NAMALWA (cell line): ENCODE measurements around the gene CASP14.
"Not testable (repeated sequence)": the region's sequence is repeated elsewhere in the genome, so short reads cannot be mapped to it uniquely, and the experiment has no call there.

Experiments
- DNase-seq: peaks from one replicate; pipeline ENCODE4 v3.0.0-alpha.2; 2015; ENCODE audit warnings: low spot score

Gene CASP14

DNA sequence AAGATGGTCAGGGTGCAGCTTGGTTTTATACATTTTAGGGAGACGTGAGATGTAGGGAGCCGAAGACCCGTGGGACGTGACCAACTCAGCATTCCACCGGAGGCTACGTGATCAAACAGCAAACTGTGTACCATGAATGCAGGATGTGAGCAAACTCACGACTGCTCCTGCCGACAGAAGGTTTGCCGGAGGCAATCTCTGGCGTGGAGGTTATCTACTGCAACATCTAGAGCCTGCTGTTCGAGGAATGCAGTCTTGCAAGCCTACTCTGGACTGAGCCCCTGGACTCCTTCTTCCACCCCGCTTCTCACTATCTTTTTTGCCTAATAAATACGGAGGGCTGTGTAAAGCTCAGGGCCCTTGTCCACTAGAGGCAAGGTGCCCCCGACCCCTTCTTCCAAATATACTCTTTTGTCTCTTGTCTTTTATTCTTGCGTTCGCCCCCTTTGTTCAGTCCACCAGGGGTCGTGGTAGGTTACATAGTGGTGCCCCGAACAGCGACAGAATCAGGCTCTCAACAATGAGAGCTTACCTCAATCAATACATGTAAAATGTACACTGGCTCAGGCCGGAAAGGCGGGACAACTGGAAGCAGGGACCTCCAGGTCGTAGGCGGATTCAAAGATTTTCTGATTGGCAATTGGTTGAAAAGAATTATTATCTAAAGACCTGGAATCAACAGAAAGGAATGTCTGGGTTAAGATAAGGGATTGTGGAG lies 23.8 kb downstream of the CASP14 start:
- DNase-seq = no peak

DNA sequence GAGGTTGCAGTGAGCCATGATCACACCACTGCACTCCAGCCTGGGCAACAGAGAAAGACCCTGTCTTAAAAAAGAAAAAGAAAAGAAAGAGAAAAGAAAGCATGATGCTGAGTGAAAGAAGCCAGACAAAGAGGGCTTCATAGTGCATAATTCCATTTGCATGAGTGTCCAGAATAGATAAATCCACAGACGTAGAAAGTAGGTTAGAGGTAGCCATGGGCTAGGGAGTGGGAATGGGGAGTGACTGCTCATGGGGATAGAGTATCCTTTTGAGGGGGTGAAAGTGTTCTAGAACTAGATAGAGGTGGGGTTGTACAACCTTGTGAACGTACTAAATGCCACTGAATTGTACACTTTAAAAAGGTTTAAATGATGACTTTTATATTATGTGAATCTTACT lies 25.1 kb downstream of the CASP14 start:
- DNase-seq = no peak

DNA sequence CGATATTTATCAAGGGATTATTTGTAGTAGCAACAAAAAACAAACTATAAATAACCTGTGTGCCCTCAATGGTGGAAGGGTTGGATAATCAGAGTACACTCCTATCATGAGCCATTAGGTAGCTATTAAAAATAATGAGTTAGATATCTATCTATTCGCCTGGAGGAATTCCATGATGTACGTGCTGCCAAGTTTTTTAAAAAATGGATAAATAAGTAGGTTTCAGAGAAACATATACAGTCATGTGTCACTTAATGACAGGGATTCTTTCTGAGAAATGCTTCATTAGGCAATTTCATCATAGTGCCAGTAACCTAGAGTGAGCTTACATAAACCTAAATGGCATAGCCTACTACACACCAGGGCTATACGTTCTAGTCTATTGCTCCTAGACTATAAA lies 26.5 kb downstream of the CASP14 start:
- no peak for DNase-seq

DNA sequence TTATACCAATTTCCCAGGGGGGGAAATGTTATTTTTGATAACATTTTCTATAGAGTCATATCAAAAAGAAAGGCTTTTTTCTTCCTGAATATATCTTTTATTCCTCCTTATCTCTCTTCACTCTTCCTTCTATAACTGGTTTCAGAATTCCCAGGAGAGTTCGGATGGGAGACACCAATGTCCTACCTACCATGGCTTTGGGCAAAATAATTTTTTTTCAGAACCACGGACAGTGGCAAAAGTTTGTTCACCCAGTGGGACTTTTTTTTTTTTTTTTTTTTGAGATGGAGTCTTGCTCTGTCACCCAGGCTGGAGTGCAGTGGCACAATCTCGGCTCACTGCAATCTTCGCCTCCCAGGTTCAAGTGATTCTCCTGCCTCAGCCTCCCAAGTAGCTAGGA lies 30.7 kb downstream of the CASP14 start:
- DNase-seq = not testable (repeated sequence)

DNA sequence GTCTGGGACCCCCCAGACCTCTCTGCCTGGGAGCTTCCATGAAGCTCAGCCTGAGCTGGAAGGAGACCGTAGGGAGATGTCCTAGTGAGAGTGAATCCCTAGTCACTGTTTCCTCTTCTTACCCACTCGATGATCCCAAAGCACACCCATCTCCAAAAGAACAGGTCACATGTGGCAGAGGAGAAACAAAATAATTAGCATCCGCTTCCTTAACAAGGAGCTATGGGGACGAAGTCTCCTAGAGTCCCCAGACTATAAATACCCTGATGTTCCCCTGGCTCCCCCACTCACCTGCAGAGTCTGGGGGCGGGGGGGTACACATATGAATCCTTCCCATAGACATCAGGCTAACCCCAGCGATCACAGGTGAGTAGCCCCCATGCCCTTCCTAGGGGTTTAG lies 32.6 kb downstream of the CASP14 start, which contains the start of gene OR1I1:
Gene OR1I1, plus strand, starts transcription at position 301 of the 400 bp plus-strand sequence. CDS start 4,855 bp downstream, outside the sequence.
- DNase-seq = no peak

DNA sequence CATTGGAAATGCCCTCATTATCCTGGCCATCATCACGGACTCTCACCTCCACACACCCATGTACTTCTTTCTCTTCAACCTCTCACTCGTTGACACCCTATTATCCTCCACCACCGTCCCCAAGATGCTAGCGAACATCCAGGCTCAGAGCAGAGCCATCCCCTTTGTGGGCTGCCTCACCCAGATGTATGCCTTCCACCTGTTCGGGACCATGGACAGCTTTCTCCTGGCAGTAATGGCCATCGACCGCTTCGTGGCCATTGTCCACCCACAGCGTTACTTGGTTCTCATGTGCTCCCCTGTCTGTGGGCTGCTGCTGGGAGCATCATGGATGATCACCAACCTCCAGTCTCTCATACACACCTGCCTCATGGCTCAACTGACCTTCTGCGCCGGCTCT lies 37.9 kb downstream of the CASP14 start:
- no peak for DNase-seq

DNA sequence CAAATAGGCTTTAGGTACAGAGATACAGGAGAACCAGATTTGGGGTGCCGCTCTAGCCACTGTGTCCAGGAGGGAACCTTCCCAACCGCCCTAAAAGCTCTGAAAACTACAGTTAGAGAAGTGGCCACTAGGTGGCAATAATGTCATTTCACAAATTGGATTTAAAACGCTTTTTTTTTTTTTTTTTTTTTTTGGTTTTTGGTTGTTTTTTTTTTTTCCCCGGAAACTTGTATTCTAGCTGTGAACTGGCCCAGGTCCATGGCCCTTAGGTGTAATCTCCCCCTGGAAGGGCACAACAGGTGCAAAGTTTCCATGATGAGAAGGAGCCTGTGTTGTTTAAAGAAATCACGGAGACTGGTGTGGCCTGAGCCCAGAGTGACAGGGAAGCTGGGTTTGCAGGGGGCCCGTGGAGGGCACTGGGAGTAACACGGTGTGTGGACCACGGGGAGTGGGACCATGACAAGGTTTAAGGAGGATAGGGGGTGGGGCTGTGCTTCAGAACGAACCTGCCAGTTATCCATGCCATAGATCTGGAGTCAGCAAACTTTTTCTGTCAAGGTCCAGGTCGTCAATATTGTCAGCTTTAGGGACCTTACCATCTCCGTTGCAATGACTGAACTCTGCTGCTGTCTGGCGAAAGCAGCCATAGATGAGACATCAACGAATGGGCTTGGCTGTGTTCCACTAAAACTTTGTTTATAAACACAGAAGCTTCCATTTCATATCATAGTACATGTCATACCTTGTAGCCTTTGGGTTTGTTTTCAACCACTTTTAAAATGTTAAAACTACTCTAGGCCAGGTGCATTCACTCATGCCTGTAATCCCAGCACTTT lies 42.9 kb downstream of the CASP14 start:
- peak; percentile 84 for DNase-seq

DNA sequence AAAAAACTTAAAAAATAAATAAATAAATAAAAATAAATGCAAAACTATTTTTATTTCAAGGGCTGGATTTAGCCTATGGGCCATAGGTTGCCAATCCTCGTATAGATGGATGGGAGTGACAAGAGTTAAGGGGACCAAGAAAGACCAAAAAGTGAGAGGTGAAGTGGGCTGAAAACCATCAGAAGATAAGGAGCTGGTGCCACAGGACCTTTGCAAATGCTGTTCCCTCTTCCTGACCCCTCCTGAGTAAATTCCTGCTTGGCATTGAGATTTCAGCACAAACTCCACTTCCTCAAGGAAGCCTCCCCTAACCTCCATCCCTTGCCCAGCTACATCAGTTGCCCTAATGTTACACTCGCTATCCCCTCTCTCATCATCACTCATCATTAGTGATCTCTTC lies 43.7 kb downstream of the CASP14 start:
- no peak for DNase-seq

DNA sequence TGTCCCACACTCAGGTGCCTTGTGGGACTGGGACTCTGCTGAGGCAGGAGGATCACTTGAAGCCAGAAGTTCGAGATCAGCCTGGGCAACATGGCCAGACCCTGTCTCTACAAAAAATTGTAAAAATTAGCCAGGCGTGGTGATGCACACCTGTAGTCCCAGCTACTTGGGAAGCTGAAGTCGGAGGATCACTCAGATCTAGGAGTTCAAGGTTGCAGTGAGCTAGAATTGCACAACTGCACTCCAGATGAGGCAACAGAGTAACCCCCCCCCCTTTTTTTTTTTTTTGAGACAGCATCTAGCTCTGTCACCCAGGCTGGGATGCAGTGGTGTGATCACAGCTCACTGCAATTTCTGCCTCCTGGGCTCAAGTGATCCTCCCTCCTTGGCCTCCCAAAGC lies 46.9 kb downstream of the CASP14 start:
- DNase-seq = no peak

DNA sequence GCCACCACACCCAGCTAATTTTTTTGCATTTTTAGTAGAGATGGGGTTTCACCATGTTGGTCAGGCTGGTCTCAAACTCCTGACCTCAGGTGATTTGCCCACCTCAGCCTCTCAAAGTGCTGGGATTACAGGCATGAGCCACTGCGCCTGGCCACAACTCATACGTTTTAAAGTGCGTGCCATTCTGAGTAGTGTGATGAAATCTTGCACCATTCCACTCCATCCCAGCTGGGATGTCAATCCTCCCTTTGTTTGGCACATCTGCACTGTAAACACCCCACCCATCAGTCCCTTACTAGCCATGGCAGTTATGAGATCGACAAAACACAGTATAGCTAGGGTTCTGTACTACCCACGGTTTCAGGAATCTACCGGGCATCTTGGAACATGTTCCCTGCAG lies 48.7 kb downstream of the CASP14 start:
- DNase-seq = not testable (repeated sequence)

DNA sequence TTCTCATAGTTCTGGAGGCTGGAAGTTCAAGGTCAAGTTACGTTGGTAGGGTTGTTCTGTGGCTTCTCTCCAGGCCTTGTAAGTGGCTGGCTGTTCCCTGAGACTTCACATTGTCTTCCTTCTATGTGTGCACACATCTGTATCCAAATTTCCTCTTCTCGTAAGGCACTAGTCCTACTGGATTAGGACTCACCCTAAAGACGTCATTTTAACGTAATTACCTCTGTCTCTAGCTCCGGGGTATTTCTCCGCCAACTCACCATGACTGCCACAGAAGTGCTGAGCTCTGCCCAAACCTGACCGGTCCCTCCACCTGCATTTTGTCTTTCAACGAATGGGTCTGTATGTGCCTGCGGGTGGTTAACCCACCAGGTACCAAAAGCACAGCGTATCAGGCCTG lies 49.2 kb downstream of the CASP14 start:
- DNase-seq = no peak

DNA sequence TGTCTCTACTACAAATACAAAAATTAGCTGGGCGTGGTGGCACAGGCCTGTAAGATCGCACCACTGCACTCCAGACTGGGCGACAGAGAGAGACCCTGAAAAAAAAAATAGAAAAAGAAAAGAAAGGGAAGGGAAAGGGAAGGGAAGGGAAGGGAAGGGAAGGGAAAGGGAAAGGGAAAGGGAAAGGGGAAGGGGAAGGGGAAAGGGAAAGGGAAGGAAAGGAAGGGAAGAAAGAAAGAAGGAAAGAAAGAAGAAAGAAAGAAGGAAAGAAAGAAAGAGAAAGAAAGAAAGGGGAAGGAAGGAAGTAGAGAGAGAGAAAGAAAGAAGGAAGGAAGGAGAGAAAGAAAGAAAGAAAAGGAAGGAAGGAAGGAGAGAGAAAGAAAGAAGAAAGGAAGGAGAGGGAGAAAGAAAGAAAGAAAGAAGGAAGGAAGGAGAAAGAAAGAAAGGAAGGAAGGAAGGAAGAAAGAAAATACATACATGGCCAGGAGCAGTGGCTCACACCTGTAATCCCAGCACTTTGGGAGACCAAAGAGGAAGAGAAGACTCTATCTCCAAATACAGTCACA lies 49.8 kb downstream of the CASP14 start:
- no peak for DNase-seq

DNA sequence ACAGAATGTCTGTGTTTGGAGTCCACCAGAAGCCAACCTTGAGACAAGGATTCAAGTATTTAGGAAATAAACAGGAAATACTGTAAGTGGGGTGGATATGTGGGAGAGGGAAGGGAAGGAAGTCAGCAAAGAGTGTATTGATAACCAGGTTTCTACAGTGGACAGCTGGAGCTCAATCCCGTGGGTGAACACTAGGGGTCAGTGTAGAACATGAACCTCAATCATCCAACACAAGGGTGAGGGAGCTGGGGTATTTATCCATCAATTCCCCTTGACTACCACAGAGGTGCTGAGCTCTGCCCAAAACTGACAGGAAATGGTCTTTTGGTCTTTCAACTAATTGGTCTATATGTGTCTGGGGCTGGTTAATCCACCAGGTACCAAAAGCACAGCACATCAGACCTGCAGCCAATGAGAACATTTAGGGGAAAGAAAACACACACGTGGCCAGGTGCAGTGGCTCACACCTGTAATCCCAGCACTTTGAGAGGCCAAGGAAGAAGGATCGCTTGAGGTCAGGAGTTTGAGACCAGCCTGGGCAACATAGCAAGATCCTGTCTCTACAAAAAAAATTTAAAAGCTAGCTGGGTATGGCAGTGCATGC lies 52.3 kb downstream of the CASP14 start:
- DNase-seq = peak; percentile 70

DNA sequence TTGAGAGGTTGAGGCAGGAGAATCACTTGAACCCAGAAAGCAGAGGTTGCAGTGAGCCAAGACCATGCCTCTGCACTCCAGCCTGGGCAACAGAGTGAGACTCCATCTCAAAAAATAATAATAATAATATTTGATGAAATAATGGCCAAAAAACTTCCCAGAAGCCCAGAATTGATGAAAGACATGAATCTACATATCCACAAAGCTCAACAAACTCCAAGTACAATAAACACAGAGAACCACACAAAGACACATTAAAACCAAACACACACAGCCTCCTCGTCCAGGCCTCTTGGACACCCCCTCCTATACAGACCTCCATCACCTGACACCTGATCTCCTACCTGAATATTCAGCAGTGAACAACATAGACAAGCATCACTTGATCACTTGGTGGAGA lies 54.7 kb downstream of the CASP14 start:
- DNase-seq = no peak

DNA sequence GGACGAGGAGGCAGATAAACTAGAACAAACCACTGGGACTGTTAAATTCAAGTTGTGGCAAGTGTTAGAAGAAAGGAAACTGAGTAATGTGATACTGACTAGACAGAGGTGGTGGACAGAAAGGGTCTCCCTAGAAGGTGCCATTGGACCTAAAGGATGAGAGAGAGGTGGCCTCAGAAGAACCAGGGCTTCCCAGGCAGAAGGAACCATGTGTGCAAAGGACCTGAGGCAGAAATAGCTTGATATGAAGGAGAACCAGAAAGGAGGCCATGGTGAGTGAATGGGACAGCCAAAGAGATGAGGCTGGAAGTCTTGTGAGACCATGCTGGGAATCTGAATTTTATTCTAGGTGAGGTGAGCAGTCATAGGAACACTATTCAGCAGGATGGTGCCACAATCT lies 55.1 kb downstream of the CASP14 start:
- DNase-seq = no peak

DNA sequence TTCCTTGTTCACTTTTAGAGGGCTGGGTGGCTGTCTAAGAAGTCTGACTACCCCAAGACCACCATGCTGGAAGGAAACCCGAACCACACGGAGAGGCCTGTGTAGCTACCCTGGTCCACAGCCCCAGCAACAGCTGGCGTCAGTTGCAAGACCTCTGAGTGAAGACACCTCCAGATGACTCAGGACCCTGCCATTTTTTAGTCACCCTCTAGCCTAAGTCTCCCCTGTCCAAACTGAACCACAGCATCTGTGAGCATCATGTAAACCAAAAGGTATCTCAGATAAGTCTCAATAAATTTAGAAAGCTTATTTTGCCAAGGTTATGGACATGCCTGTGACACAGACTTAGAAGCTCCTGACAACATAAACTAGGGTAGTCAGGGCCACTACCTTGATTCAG lies 55.8 kb downstream of the CASP14 start:
- DNase-seq = no peak

DNA sequence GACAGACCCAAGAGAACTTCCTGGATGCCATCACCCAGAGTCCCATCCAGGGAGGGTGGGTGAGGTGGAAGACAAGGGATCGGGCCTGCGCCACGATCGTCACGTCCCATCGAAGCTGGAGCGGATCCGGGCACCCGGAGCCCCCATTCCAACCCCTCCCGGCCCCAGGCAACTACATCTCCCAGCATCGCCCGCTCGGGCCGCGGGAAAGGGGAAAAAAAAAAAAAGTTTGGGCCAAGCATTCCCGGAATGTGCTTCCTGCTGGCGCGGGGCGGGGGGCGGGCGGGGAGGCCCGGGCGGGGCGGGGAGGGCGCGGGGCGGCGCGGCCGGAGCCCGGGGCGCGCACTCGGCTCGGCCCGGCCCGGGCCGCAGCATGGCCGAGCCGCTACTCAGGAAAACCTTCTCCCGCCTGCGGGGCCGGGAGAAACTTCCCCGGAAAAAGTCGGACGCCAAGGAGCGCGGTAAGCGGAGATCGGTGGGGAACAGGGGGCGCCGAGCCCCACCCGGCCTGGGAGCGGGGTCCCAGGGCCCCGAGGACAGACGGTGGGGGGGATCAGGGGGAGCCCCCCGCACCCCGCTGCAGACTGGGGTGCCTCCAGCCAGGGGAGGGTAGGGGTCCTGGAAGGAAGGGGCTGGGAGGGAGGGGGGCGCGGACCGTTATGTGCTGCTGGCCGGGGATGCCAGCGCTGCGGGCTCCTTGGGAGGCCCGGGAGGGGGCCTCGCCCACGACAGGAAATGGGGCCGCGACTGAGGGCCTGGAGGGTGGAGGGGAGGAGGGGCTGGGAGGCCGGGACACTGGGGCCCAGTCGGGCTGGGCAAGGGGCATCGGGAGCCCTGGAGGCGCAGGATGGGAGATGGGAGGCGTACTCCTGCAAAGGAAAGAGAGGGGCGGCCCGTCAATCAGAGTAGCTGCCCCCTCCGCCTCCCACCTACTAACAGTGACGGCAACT lies 58.1 kb downstream of the CASP14 start, which contains the start of gene SYDE1:
Gene SYDE1, plus strand, starts transcription at position 341 of the 950 bp plus-strand sequence. Its CDS starts 33 bp downstream, at position 374.
- no peak for DNase-seq
